Measurements from ENCODE around the gene GPC5.

The GPC5 gene

GRCh38 chr13:92842145-92842544, 1443.7 kb downstream of the GPC5 start:
- no peak for TF ChIP-seq CEBPB (IDR thresholded peaks at IDR 0.05)
- TF ChIP-seq TEAD4 (IDR thresholded peaks at IDR 0.05), result peak; percentile 87
- 0 out of 2 replicates have a peak, but pooled peaks have one; percentile 39 for TF ChIP-seq MAX (IDR thresholded peaks at IDR 0.05)
- TF ChIP-seq NFIC (IDR thresholded peaks at IDR 0.05), result peak; percentile 79
- no peak; the same call in 1 of the 2 replicates for TF ChIP-seq RAD21 (IDR thresholded peaks at IDR 0.05; ENCODE audit: low read depth)
- TF ChIP-seq TCF12 (IDR thresholded peaks at IDR 0.05; ENCODE audit: low read depth), result no peak
- peak; percentile 70; the same call in 1 of the 2 replicates for TF ChIP-seq EP300 (IDR thresholded peaks at IDR 0.05; ENCODE audit: borderline replicate concordance)

- peak; percentile 85 for TF ChIP-seq CEBPB (IDR thresholded peaks at IDR 0.05)
- peak; percentile 72 for TF ChIP-seq TEAD4 (IDR thresholded peaks at IDR 0.05)
- TF ChIP-seq RAD21 (IDR thresholded peaks at IDR 0.05; ENCODE audit: low read depth), result no peak
- peak; percentile 67 for TF ChIP-seq NFIC (IDR thresholded peaks at IDR 0.05)
- TF ChIP-seq TAF1 (IDR thresholded peaks at IDR 0.05; ENCODE audit: low read depth), result no peak
- peak; percentile 80; the same call in 1 of the 2 replicates for TF ChIP-seq TCF12 (IDR thresholded peaks at IDR 0.05; ENCODE audit: low read depth)
- peak; percentile 88 for TF ChIP-seq EP300 (IDR thresholded peaks at IDR 0.05; ENCODE audit: borderline replicate concordance)
- peak; percentile 66; the same call in 1 of the 2 replicates for TF ChIP-seq FOXM1 (IDR thresholded peaks at IDR 0.05; ENCODE audit: borderline replicate concordance, low read depth)
These were observed 1445.1 kb downstream of the GPC5 start for GRCh38 chr13:92843549-92843948.

- TF ChIP-seq USF1 (IDR thresholded peaks at IDR 0.05) (no peak), REST (IDR thresholded peaks at IDR 0.05; ENCODE audit: low read depth) (no peak)
These were observed 1451.0 kb downstream of the GPC5 start for GRCh38 chr13:92849381-92849780.

GRCh38 chr13:92864584-92865284, 1466.3 kb downstream of the GPC5 start:
- TF ChIP-seq RAD21 (IDR thresholded peaks at IDR 0.05; ENCODE audit: low read depth), result no peak
- no peak for TF ChIP-seq REST (IDR thresholded peaks at IDR 0.05; ENCODE audit: low read depth)
- TF ChIP-seq TEAD4 (IDR thresholded peaks at IDR 0.05), result no peak
- no peak for TF ChIP-seq CEBPB (IDR thresholded peaks at IDR 0.05)
- no peak for TF ChIP-seq NFIC (IDR thresholded peaks at IDR 0.05)
- TF ChIP-seq EGR1 (IDR thresholded peaks at IDR 0.05), result no peak
- no peak for TF ChIP-seq YY1 (IDR thresholded peaks at IDR 0.05; ENCODE audit: low read depth)
- TF ChIP-seq FOXM1 (IDR thresholded peaks at IDR 0.05; ENCODE audit: borderline replicate concordance, low read depth), result no peak
- no peak for TF ChIP-seq MAX (IDR thresholded peaks at IDR 0.05)
- no peak for TF ChIP-seq USF1 (IDR thresholded peaks at IDR 0.05)
- TF ChIP-seq TCF12 (IDR thresholded peaks at IDR 0.05; ENCODE audit: low read depth), result no peak
- no peak for TF ChIP-seq ZBTB7A (IDR thresholded peaks at IDR 0.05; ENCODE audit: low read depth)

- TF ChIP-seq NFIC (IDR thresholded peaks at IDR 0.05) (no peak), ZBTB7A (IDR thresholded peaks at IDR 0.05; ENCODE audit: low read depth) (no peak), TAF1 (IDR thresholded peaks at IDR 0.05; ENCODE audit: low read depth) (no peak), CREB1 (IDR thresholded peaks at IDR 0.05; ENCODE audit: low read depth) (no peak), FOXM1 (IDR thresholded peaks at IDR 0.05; ENCODE audit: borderline replicate concordance, low read depth) (no peak), MAX (IDR thresholded peaks at IDR 0.05) (no peak), EP300 (IDR thresholded peaks at IDR 0.05; ENCODE audit: borderline replicate concordance) (no peak), RAD21 (IDR thresholded peaks at IDR 0.05; ENCODE audit: low read depth) (no peak), USF1 (IDR thresholded peaks at IDR 0.05) (no peak), YY1 (IDR thresholded peaks at IDR 0.05; ENCODE audit: low read depth) (no peak), TCF12 (IDR thresholded peaks at IDR 0.05; ENCODE audit: low read depth) (no peak), EGR1 (IDR thresholded peaks at IDR 0.05) (no peak), REST (IDR thresholded peaks at IDR 0.05; ENCODE audit: low read depth) (no peak), TEAD4 (IDR thresholded peaks at IDR 0.05) (no peak), CEBPB (IDR thresholded peaks at IDR 0.05) (no peak)
These were observed 1474.6 kb downstream of the GPC5 start for GRCh38 chr13:92873029-92873428.
